Keratinocyte (primary cell): Measurements from ENCODE around the gene MAD1L1. TPM values are rescaled to one million over a fixed set of nuclear protein-coding genes. Genes with fewer than 3 reads are reported as not detected.

Experiments
- DNase-seq: peaks from one replicate; pipeline ENCODE4 v3.0.0-alpha.2; 2011; ENCODE audit warnings: low read depth, missing footprints, low spot score
- FAIRE-seq: peaks from 2 replicates; lab custom pipeline; 2011; peaks lifted over from hg19 to GRCh38; lab: Jason Lieb, UNC
- H2AFZ ChIP-seq: 2 replicates; pipeline ENCODE4 v1.6.0; 2012; ENCODE audit warnings: low read length, control low read depth, inconsistent platforms; ENCODE audit not compliant: control insufficient read depth
- H3K27ac ChIP-seq: 2 replicates; pipeline ENCODE4 v1.5.1; 2011; ENCODE audit warnings: low read length; ENCODE audit not compliant: control insufficient read depth, insufficient read depth
- H3K27me3 ChIP-seq: 3 replicates; pipeline ENCODE4 v1.6.0; 2011; ENCODE audit warnings: low read length; ENCODE audit not compliant: control insufficient read depth, insufficient read depth; ENCODE audit errors: extremely low read depth
- H3K36me3 ChIP-seq, 2 experiments: 2 replicates in 1 of 2; 3 replicates in 1 of 2; pipeline ENCODE4 v1.5.1; 2011; ENCODE audit warnings: low read length in 2 of 2, mild to moderate bottlenecking in 1 of 2; ENCODE audit not compliant: control insufficient read depth in 2 of 2, insufficient read depth in 2 of 2; ENCODE audit errors: extremely low read depth in 1 of 2
- H3K4me1 ChIP-seq: 3 replicates; pipeline ENCODE4 v1.5.1; 2011; ENCODE audit warnings: low read length; ENCODE audit not compliant: control insufficient read depth, insufficient read depth; ENCODE audit errors: extremely low read depth
- H3K4me2 ChIP-seq: 3 replicates; pipeline ENCODE4 v1.6.0; 2011; ENCODE audit warnings: low read depth, low read length; ENCODE audit not compliant: control insufficient read depth, insufficient read depth; ENCODE audit errors: extremely low read depth
- H3K4me3 ChIP-seq, 3 experiments: fragments of 200-600 bp in 1 of 3; sonication (generic) in 1 of 3; 2 replicates in 2 of 3; 3 replicates in 1 of 3; pipeline ENCODE4 v1.5.1; 2011 to 2016; ENCODE audit warnings: low read length in 3 of 3, mild to moderate bottlenecking in 3 of 3, control low read depth in 2 of 3, inconsistent platforms in 1 of 3, low read depth in 1 of 3, mixed read lengths in 1 of 3, mixed run types in 1 of 3, moderate library complexity in 1 of 3; ENCODE audit not compliant: control insufficient read depth in 2 of 3, insufficient read depth in 2 of 3; ENCODE audit errors: extremely low read depth in 1 of 3
- H3K79me2 ChIP-seq: 2 replicates; pipeline ENCODE4 v1.6.0; 2012; ENCODE audit warnings: low read length; ENCODE audit not compliant: control insufficient read depth, insufficient read depth
- H3K9ac ChIP-seq: 3 replicates; pipeline ENCODE4 v1.6.0; 2011; ENCODE audit warnings: low read length; ENCODE audit not compliant: control insufficient read depth, insufficient read depth; ENCODE audit errors: extremely low read depth
- H3K9me1 ChIP-seq: 3 replicates; pipeline ENCODE4 v1.6.0; 2011; ENCODE audit warnings: low read length; ENCODE audit not compliant: control insufficient read depth, insufficient read depth; ENCODE audit errors: extremely low read depth
- H3K9me3 ChIP-seq: 2 replicates; pipeline ENCODE4 v1.5.1; 2012; ENCODE audit warnings: low read depth, low read length; ENCODE audit not compliant: control insufficient read depth
- H4K20me1 ChIP-seq: 3 replicates; pipeline ENCODE4 v1.6.0; 2011; ENCODE audit warnings: low read length; ENCODE audit not compliant: control insufficient read depth, insufficient read depth; ENCODE audit errors: extremely low read depth
- CTCF ChIP-seq, 3 experiments: IDR thresholded peaks in 1 of 3; conservative IDR thresholded peaks in 1 of 3; optimal IDR thresholded peaks in 1 of 3; 2 replicates in 2 of 3; 3 replicates in 1 of 3; pipeline versions ENCODE3 to v1.5.1; 2011; ENCODE audit warnings: low read length in 3 of 3, mild to moderate bottlenecking in 3 of 3, moderate library complexity in 2 of 3, control low read depth in 1 of 3, inconsistent platforms in 1 of 3; ENCODE audit not compliant: insufficient read depth in 2 of 3; ENCODE audit errors: extremely low read depth in 1 of 3
- EZH2 ChIP-seq: IDR thresholded peaks from one replicate; pipeline ENCODE4 v1.6.1; 2012; ENCODE audit warnings: inconsistent platforms, mild to moderate bottlenecking, low read length, moderate library complexity
- dilution Hi-C: fragments of 300-500 bp; cut with MboI; formaldehyde crosslinking; loops from one replicate; pipeline ENCODE4 v1.7.0; 2020; ENCODE audit warnings: low sequenced_read_pairs; ENCODE audit not compliant: extremely low pct_ligation_motif_present
- polyA plus RNA-seq, 5 experiments: library from polyadenylated mRNA; depleted of rRNA in 3 of 5; stranded (reverse) in 3 of 5; stranded (forward) in 1 of 5; unstranded in 1 of 5; fragments of >200 nt; gene quantifications; 1 replicate in 1 of 5; 2 replicates in 3 of 5; 3 replicates in 1 of 5; pipeline versions ENCODE4 v1.2.1 to v1.2.3, GENCODE V29; 2011 to 2012; ENCODE audit warnings: missing spikeins in 2 of 5, low read depth in 1 of 5, low replicate concordance in 1 of 5

The MAD1L1 gene
- polyA plus RNA-seq, 1 donor (not counting 4 experiments of a cell fraction or from before 2014, with no cell fraction given), result 18.0 TPM

DNA sequence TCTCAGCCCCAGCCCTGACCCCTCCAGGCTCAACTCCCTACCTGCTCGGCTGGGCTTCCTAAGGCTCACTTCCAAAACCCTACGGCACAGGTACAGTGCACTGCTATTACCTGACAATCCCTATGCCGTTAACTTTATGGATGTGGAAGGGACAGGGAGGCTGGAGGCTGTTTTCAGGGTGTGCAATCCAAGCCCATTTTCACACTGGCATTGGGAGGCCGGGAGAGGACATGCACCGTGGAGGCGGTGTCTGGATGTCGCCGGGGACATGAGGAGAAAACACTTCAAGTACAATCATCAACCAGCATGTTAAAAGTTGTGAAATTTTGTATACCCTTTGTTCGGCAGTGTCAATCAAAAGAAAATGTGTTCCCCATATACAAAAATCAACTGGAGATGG lies 80.1 kb downstream of the MAD1L1 start:
- no peak overlapping the region for H3K4me3 ChIP-seq
- dilution Hi-C loops, result no loop called here
- H3K9me3 ChIP-seq, result no peaks in the 10 kb centered on the region
- TF ChIP-seq EZH2 (no peak), CTCF (optimal IDR thresholded peaks at IDR 0.05 in 1 of 3, IDR thresholded peaks at IDR 0.05 in 1 of 3, conservative IDR thresholded peaks at IDR 0.05 in 1 of 3; ENCODE audit: extremely low read depth in 1 of 3, insufficient read depth in 2 of 3, low read length in 3 of 3) (no peak)
- no peaks in the 10 kb centered on the region for H3K9me1 ChIP-seq
- peaks cover 9 to 16% of the 10 kb centered on the region in 2 experiments for H3K36me3 ChIP-seq
- FAIRE-seq (no peak), DNase-seq (no peak)
- no peak overlapping the region for H3K9ac ChIP-seq
- H3K27ac ChIP-seq, result no peak overlapping the region
- H4K20me1 ChIP-seq, result peaks cover 4% of the 10 kb centered on the region
- H2AFZ ChIP-seq, result no peak overlapping the region
- no peaks in the 10 kb centered on the region for H3K4me1 ChIP-seq
- no peaks in the 10 kb centered on the region for H3K79me2 ChIP-seq
- no peaks in the 10 kb centered on the region for H3K27me3 ChIP-seq
- H3K4me2 ChIP-seq, result no peak overlapping the region

DNA sequence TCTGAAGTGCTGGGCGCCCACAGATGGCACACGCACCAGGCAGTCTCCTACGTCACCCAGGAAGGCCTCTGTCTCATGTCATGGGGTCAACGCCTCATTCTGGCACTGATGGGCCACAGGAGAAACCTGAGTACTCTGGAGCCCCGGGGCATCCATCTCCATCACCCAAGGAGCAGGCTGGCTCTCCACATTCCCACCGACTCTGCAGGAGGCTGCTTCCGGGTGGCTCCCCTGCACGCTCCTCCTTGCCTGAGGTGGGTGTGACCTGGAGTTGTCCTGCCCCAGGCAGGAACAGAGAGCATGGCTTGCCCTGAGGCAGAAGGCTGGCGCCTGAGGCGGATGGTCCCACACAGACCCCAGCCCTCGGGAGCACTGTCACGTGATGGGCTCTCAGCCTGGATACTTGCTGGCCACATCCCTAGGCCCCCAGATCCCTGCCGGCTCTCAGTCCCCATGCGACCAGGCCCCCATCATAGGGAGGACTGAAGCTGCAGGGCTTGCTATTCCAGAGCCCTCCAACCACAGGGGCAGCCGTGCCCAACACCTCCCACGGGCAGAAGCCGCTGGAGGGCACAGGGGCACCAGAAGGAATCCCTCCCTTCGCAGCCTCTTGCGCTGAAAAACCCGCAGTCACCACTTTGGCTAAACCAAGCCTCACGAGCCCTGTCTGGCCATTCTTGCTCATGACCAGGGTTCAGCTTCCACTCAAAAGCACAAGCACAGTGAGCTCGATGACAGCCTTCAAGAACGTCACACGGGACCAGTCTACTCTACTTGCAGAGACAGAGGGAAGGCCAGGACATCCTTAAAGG lies 80.7 kb downstream of the MAD1L1 start:
- no peak for DNase-seq
- peaks cover 4% of the 10 kb centered on the region for H4K20me1 ChIP-seq
- H3K9me3 ChIP-seq, result no peaks in the 10 kb centered on the region
- dilution Hi-C loops, result no loop called here
- H3K79me2 ChIP-seq, result no peaks in the 10 kb centered on the region
- no peaks in the 10 kb centered on the region for H3K27me3 ChIP-seq
- no peak overlapping the region for H2AFZ ChIP-seq
- no peak overlapping the region for H3K4me3 ChIP-seq
- no peak for TF ChIP-seq EZH2
- no peak for TF ChIP-seq CTCF (optimal IDR thresholded peaks at IDR 0.05 in 1 of 3, IDR thresholded peaks at IDR 0.05 in 1 of 3, conservative IDR thresholded peaks at IDR 0.05 in 1 of 3; ENCODE audit: extremely low read depth in 1 of 3, insufficient read depth in 2 of 3, low read length in 3 of 3)
- H3K9ac ChIP-seq, result no peak overlapping the region
- no peak overlapping the region for H3K4me2 ChIP-seq
- H3K27ac ChIP-seq, result no peak overlapping the region
- H3K36me3 ChIP-seq, result peaks cover 14 to 20% of the 10 kb centered on the region in 2 experiments
- H3K4me1 ChIP-seq, result no peaks in the 10 kb centered on the region
- H3K9me1 ChIP-seq, result no peaks in the 10 kb centered on the region
- FAIRE-seq, result no peak
